Activated T-helper 1 cell treated with anti-CD3 and anti-CD28 coated beads, Interleukin-12 subunit alpha, Interleukin-12 subunit beta, Interleukin-2, Interleukin-4 antibody, amounts not matched to agents 30 ng/mL and 10 ng/mL and 1 ng/mL, durations not matched to agents 14 hours and 24 hours and 36 hours (primary cell): ENCODE measurements around the gene SLC25A51. TPM values are rescaled to one million over a fixed set of nuclear protein-coding genes. Genes with fewer than 3 reads are reported as not detected.
"Not testable (repeated sequence)": the region's sequence is repeated elsewhere in the genome, so short reads cannot be mapped to it uniquely, and the experiment has no call there.

ENCODE experiments used
- DNase-seq: peaks from one replicate; pipeline ENCODE4 v3.0.0; 2021; ENCODE audit warnings: low spot score
- H3K27ac Mint-ChIP-seq: one replicate; pipeline ENCODE4 v1.8.0; 2021; ENCODE audit warnings: mild to moderate bottlenecking, mixed read lengths
- H3K27me3 Mint-ChIP-seq: one replicate; pipeline ENCODE4 v1.8.0; 2022; ENCODE audit warnings: mild to moderate bottlenecking, moderate library complexity, mixed read lengths; ENCODE audit not compliant: insufficient read depth
- H3K36me3 Mint-ChIP-seq: one replicate; pipeline ENCODE4 v1.8.0; 2021; ENCODE audit warnings: low read depth, mixed read lengths
- H3K4me1 Mint-ChIP-seq: one replicate; pipeline ENCODE4 v1.8.0; 2021; ENCODE audit warnings: low read depth, mixed read lengths
- H3K4me3 Mint-ChIP-seq: one replicate; pipeline ENCODE4 v1.8.0; 2021; ENCODE audit warnings: mild to moderate bottlenecking, moderate library complexity, mixed read lengths
- H3K9me3 Mint-ChIP-seq: one replicate; pipeline ENCODE4 v1.8.0; 2021; ENCODE audit warnings: mixed read lengths
- intact Hi-C: fragments of 100-400 bp; cut with micrococcal nuclease; formaldehyde crosslinking; loops from one replicate; pipeline ENCODE4 v1.15.1; 2024
- total RNA-seq: library from RNA; stranded (reverse); gene quantifications from 2 replicates; pipeline ENCODE4 v1.2.3, GENCODE V29; 2022

The SLC25A51 gene
- total RNA-seq, 1 donor from 2014 or later = 30.0 TPM

DNA sequence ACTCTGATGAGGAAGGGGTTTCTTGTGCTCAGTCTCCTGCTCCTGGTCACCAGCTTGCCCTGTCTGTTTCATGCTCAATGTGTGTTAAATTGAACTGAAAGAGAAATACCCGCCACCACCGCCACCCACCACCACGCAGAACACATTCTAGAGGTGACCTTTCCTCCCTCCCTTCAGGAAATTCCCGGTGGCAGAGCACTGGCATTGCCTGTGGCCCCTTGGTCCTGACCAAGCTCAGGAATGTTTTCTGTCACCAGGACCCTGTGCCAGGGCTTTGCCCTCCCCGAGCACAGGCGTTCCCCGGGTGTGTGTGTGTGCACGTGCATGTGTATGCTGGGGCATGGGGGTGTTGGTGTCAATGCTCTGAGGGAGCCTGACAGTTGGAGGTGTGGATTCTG lies 10.2 kb upstream of the SLC25A51 start:
- Mint-ChIP-seq H3K4me1 (peaks cover 5% of the 10 kb centered on the region), H3K27me3 (no peaks in the 10 kb centered on the region), H3K9me3 (no peaks in the 10 kb centered on the region), H3K27ac (no peak overlapping the region), H3K4me3 (no peak overlapping the region), H3K36me3 (no peaks in the 10 kb centered on the region)
- intact Hi-C loops = loop anchor here (5.0 to 10.0 kb wide), 3 partner anchors 38 to 518 kb away; no protein-coding TSS in a partner anchor
- no peak for DNase-seq

DNA sequence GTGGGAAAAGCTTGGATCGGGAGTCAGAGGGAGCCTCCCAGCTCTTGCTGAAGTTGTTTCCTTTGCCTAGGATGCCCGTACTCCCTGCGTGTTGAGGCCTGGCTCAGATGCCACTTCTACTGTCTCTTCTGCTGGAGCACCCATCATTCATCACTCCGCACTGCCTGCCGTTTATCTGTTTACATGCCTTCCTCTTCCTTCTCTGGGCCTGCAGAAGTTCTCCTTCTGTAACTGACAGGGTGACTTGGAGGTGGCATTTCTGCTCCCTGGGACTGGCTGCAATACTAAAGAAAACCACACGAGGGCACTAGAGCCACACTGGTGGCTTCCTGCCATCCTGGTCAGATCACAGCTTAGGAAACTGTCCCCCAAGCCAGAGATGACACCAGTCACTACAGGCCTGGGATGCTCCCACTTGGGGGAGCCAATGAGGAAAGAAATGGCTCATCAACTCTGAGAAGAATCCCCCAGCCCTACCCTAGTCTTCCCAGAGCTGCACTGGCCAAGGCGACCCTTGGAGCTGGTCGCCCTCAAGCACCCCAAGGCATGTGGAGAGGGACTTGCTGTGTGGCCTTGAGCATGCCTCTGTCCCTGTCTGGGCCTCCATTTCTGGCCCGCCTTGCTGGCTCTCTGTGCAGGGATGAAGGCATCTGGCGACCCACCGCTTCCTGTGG lies 9.7 kb upstream of the SLC25A51 start:
- DNase-seq = peak; percentile 65
- Mint-ChIP-seq H3K9me3 (no peaks in the 10 kb centered on the region), H3K27me3 (no peaks in the 10 kb centered on the region), H3K4me1 (peaks cover 10% of the 10 kb centered on the region), H3K36me3 (no peaks in the 10 kb centered on the region), H3K27ac (no peak overlapping the region), H3K4me3 (no peak overlapping the region)
- intact Hi-C loops = loop anchor here (1.0 to 10.0 kb wide), 8 partner anchors 39 to 519 kb away; partner anchors contain the start of gene SHB

DNA sequence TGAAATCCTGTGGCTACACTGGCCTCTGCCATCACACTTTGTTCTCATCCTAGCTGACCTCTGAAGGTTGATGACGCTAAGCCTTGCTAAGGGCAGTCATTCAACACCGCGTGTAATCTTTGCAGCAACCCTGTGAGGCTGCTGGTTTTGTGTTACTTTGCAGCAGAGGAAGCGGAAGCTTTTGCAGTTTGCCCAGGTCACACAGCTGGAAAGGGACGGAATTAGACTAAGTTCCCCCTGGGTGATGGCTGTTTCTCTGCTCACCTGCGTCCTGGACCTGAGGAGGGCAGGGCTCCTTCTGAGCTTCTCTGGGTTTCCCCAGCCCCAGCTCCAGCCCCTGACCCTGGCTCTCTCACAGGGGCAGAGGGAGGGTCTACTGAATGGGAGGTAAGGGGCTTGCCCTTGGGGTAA lies 7.3 kb upstream of the SLC25A51 start:
- DNase-seq = no peak
- Mint-ChIP-seq H3K4me1 (peaks cover 15% of the 10 kb centered on the region), H3K27me3 (peaks cover 3% of the 10 kb centered on the region), H3K27ac (no peak overlapping the region), H3K36me3 (no peaks in the 10 kb centered on the region), H3K4me3 (no peak overlapping the region), H3K9me3 (no peaks in the 10 kb centered on the region)
- intact Hi-C loops = loop anchor here (5.0 to 10.0 kb wide), 3 partner anchors 41 to 521 kb away; no protein-coding TSS in a partner anchor

DNA sequence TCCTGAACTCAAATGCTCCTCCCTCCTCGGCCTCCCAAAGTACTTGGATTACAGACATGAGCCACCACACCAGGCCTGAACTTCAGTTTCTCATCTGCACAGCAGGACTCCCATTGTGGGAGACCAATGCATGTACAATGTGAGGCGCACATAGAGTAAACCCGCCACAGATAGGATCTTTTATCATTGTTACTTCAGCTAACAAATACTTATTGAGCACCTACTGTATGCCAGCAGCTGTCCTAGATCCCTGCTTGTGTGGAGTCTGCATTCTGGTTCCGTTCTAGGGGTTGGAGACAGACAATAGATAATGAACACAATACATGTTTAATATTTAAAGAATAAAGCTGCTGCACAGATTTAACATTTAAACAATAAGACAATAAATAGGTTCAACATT lies 6.3 kb upstream of the SLC25A51 start:
- no peak overlapping the region for H3K4me3 Mint-ChIP-seq
- intact Hi-C loops = loop anchor here (5.0 to 10.0 kb wide), 3 partner anchors 42 to 522 kb away; no protein-coding TSS in a partner anchor
- no peak overlapping the region for H3K27ac Mint-ChIP-seq

DNA sequence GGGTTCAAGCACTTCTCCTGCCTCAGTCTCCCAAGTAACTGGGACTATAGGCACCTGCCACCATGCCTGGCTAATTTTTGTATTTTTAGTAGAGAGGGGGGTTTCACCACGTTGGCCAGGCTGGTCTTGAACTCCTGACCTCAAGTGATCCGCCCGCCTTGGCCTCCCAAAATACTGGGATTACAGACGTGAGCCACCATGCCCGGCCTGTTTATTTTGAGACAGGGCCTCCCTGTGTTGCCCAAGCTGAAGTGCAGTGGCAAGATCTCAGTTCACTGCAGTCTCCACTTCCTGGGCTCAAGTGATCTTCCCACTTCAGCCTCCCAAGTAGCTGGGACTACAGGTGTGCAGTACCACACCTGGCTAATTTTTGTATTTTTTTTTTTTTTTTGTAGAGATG lies 5.9 kb upstream of the SLC25A51 start:
- H3K9me3 Mint-ChIP-seq, H3K4me3 Mint-ChIP-seq, H3K27me3 Mint-ChIP-seq, H3K36me3 Mint-ChIP-seq, H3K27ac Mint-ChIP-seq, DNase-seq: not testable (repeated sequence)
- intact Hi-C loops = loop anchor here (5.0 to 10.0 kb wide), 4 partner anchors 42 to 1425 kb away; no protein-coding TSS in a partner anchor
- H3K4me1 Mint-ChIP-seq = peaks cover 17% of the 10 kb centered on the region

More for the DNA sequence above, 6.3 kb upstream of the SLC25A51 start:
- Mint-ChIP-seq H3K36me3 (no peaks in the 10 kb centered on the region), H3K4me1 (peaks cover 15% of the 10 kb centered on the region), H3K9me3 (no peaks in the 10 kb centered on the region), H3K27me3 (peaks cover 4% of the 10 kb centered on the region)
- no peak for DNase-seq

DNA sequence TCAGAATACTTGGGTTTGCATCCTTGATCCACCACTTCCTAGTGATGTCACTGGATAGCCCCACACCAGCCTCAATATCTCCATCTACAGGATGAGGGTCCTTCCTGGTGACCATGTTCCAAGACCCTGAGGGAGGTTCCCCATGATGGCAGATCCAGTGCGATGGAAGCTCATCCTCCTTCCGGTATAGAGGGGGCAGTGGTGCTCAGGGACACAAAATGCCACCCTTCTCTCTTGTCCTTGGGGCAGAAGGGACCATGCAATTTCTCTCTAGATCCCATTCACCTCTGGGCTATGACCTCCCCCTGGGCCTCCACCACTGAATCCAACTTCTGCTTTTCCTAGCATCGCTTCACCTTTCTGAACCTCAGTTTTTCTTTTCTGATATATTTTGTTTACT lies 5.4 kb upstream of the SLC25A51 start:
- Mint-ChIP-seq H3K27ac (no peak overlapping the region), H3K4me1 (peaks cover 22% of the 10 kb centered on the region), H3K9me3 (no peaks in the 10 kb centered on the region), H3K27me3 (peaks cover 5% of the 10 kb centered on the region), H3K4me3 (no peak overlapping the region), H3K36me3 (no peaks in the 10 kb centered on the region)
- no peak for DNase-seq
- intact Hi-C loops = loop anchor here (10.0 kb wide), 1 partner anchor 1425 kb away; no protein-coding TSS in a partner anchor

DNA sequence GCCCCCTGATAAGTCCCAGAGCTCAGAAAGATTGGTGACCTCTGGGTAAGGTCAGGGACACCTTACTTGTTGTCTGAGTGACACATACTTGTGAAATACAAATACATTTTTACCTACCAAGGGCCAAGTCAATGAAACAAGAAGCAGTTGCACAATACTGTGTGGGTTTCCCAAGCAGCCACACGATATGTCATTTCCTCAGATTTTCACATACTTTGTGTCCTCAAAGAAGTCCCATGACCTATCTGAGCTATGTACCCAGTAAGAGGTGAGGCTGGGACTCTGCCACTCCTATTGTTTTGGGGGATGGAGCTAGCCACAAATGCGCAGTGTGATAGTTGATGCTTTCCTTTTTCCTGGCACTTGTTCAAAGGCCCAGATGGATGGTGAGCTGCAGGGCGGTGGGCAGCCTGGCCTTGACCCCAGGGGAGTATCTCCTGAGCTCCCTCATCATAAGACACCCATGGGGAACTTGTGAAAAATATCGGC lies 4.8 kb upstream of the SLC25A51 start:
- intact Hi-C loops = loop anchor here (10.0 kb wide), 1 partner anchor 1424 kb away; no protein-coding TSS in a partner anchor

DNA sequence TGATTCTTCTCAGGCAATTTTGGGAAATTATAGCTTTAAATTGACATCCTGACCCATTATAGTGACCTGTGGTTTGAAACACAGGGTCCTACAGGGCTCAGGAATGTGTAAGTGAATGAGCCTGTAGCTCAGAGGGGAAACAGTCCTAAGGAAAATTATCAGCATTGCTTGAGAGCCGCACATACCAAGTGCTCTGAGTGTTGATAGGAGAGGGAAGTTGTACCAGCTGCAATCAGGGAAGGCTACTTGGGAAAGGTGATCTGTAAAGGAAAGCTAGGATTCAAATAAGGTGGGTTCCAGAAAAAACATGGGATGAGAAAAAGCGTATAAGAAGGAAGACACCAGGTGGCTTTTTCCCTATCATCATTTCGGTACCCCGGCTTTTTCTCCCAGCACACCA lies 4.4 kb upstream of the SLC25A51 start:
- DNase-seq = no peak
- Mint-ChIP-seq H3K9me3 (no peaks in the 10 kb centered on the region), H3K4me3 (no peak overlapping the region), H3K27ac (no peak overlapping the region), H3K27me3 (peaks cover 5% of the 10 kb centered on the region), H3K4me1 (peaks cover 20% of the 10 kb centered on the region), H3K36me3 (no peaks in the 10 kb centered on the region)
- intact Hi-C loops = loop anchor here (10.0 kb wide), 1 partner anchor 1423 kb away; no protein-coding TSS in a partner anchor

More for the DNA sequence above, 4.8 kb upstream of the SLC25A51 start:
- Mint-ChIP-seq H3K27ac (no peak overlapping the region), H3K27me3 (peaks cover 5% of the 10 kb centered on the region), H3K4me3 (no peak overlapping the region), H3K4me1 (peaks cover 24% of the 10 kb centered on the region), H3K36me3 (no peaks in the 10 kb centered on the region), H3K9me3 (no peaks in the 10 kb centered on the region)
- DNase-seq = no peak

DNA sequence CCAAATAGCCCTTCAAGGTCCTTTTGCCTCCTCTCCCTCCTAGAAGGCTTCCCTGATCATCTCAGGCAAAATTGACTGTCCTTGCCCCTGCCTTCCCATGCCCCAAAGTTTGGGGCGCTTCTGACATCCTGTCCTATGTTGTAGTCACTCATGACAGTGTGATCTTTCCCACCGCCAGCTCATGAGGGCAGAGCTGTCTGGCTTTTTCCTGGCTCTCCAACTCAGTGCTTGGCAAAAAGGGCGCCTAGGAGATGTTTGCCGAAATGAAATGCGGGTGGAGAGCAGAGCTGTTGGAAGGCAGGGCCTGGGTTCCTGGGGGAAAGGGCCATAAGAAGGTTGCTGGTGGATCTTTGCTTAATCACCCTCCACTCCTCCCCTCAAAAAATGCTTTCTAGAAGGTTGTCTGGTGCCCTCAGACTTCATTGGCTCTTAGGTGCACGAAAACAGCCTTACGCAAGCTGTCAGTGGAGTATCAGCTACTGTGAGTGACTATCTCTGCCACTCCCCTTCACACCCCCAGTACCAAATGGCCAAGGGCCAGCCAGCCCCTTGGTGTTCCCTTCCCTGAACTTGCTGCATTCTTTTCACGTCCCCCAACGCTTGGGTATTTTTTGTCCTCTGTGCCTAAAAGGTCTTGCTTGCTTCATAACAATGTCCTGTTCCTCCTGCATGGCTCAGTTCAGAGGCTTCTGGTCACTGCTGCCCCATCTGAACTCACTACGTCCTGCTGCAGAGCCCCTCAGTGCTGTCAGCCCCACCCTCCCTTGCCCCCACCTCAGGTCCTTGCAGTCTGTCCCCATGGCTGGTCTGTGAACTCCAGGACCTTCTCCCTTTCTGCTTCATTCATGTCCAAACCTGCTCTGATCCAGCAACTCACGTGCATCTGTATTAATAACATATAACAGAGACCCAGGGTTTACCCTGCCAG lies 2.6 kb upstream of the SLC25A51 start:
- DNase-seq = no peak
- intact Hi-C loops = loop anchor here (10.0 kb wide), 1 partner anchor 1422 kb away; no protein-coding TSS in a partner anchor
- H3K36me3 Mint-ChIP-seq = no peaks in the 10 kb centered on the region
- peaks cover 5% of the 10 kb centered on the region for H3K27me3 Mint-ChIP-seq
- peak overlapping the region; percentile 16 for H3K4me3 Mint-ChIP-seq
- H3K27ac Mint-ChIP-seq = peak overlapping the region; percentile 67
- no peaks in the 10 kb centered on the region for H3K9me3 Mint-ChIP-seq
- H3K4me1 Mint-ChIP-seq = peaks cover 33% of the 10 kb centered on the region

DNA sequence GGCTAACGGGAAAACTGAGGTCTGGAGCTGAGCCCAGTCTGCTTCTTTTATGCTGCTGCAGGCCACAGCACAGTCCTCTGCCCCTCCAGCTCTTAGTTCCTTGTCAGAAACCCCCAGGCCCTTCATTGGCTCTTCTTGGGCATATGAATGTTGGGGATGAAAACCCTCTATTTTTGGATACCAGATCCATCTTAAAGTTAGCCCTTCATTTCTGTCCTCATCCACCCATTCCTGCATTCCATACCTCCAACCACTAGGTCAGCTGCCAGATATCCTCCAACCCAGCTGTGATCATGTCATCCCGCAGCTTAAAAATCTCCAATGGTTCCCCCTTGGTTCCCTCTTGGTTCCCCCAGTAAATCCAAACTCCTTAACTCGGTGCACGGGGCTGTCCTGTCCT lies 1.8 kb upstream of the SLC25A51 start:
- H3K36me3 Mint-ChIP-seq = peaks cover under 1% of the 10 kb centered on the region
- DNase-seq = no peak
- peak overlapping the region; percentile 16 for H3K4me3 Mint-ChIP-seq
- H3K27ac Mint-ChIP-seq = peak overlapping the region; percentile 6
- peaks cover 34% of the 10 kb centered on the region for H3K4me1 Mint-ChIP-seq
- intact Hi-C loops = loop anchor here (2.0 to 10.0 kb wide), 3 partner anchors 487 to 1505 kb away; partner anchors contain the start of genes ALDH1B1 and RNF38
- no peaks in the 10 kb centered on the region for H3K9me3 Mint-ChIP-seq
- peaks cover 5% of the 10 kb centered on the region for H3K27me3 Mint-ChIP-seq

DNA sequence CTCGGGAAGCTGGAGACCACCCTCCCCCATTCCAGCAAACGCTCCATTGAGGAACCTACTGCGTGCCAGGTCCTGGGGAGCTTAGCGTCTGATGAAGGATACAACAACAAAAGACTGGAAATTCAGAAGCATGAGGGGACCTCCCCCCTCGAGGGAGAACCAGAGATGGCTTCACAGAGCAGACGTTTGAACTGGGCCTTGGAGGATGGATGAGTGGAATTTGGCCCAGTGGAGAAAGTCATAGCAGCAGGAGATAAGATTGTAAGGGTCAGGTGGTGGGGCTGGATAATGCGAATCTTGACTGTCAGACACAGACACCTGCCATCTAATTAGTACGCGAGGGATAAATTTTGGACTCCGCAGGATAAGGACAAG lies 1.2 kb upstream of the SLC25A51 start:
- Mint-ChIP-seq H3K27ac (no peak overlapping the region), H3K27me3 (peaks cover 5% of the 10 kb centered on the region), H3K36me3 (peaks cover 2% of the 10 kb centered on the region), H3K4me1 (peaks cover 38% of the 10 kb centered on the region), H3K9me3 (no peaks in the 10 kb centered on the region), H3K4me3 (no peak overlapping the region)
- DNase-seq = no peak
- intact Hi-C loops = loop anchor here (2.0 to 10.0 kb wide), 3 partner anchors 488 to 1504 kb away; partner anchors contain the start of genes ALDH1B1 and RNF38

DNA sequence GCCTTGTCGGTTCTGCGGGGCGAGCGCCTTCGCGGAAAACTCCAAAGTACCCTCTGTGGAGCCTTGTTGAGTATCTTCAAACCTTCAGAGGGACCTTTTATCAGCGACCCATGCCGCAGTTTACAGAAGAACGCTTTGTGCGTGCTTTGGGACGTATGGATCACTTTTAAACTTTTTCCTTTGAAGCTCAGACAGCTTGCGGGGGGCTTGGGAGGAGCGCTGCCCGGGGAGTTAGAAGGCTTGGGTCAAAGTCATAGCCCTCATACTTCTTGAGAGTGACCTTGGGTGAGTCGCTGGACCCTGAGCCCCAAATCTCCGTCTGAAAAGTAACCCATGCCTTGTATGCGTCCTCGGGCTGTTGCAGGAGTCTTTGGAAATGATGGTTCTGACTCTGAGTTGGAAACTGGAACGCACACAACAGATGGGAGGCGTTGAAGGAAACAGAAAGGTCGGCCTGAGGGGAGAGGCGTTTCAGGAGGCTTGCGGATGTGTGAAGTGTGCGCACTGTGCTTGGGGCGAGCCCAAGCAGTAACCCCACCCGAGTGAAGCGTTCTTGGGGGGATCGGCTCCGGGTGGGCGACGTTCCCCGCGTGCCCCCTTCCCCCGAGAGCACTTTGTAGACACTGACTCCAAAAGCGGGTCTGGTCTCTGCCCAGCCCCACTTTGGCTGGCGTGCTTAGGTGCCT lies 661 bp upstream of the SLC25A51 start:
- Mint-ChIP-seq H3K27me3 (peaks cover 5% of the 10 kb centered on the region), H3K27ac (peak overlapping the region; percentile 94), H3K4me3 (peak overlapping the region; percentile 90), H3K36me3 (peaks cover 2% of the 10 kb centered on the region), H3K4me1 (peaks cover 38% of the 10 kb centered on the region), H3K9me3 (no peaks in the 10 kb centered on the region)
- intact Hi-C loops = loop anchor here (1.0 to 10.0 kb wide), 10 partner anchors 67 to 1504 kb away; partner anchors contain the start of genes ALDH1B1, DCAF10, EXOSC3 and RNF38
- DNase-seq = no peak
